Muscle layer of duodenum (tissue), 2 donors: ENCODE results near the gene CACNA2D2.

Experiments used
- H3K27ac ChIP-seq: one replicate; pipeline ENCODE4 v1.7.0; 2013; ENCODE audit warnings: mild to moderate bottlenecking, low read length
- H3K27me3 ChIP-seq: one replicate; pipeline ENCODE4 v1.7.0; 2013; ENCODE audit warnings: low read depth, mild to moderate bottlenecking, control low read depth, low read length
- H3K36me3 ChIP-seq, 2 donors: one replicate each; pipeline ENCODE4 v1.7.0; 2013; ENCODE audit warnings: low read length in 2 of 2, control low read depth in 1 of 2, mild to moderate bottlenecking in 1 of 2; ENCODE audit not compliant: insufficient read depth in 2 of 2, control insufficient read depth in 1 of 2
- H3K4me1 ChIP-seq, 2 donors: one replicate each; pipeline ENCODE4 v1.7.0; 2013; ENCODE audit warnings: low read length in 2 of 2, mild to moderate bottlenecking in 2 of 2, control low read depth in 1 of 2, moderate library complexity in 1 of 2; ENCODE audit not compliant: insufficient read depth in 2 of 2, control insufficient read depth in 1 of 2
- H3K4me3 ChIP-seq, 2 donors: one replicate each; pipeline ENCODE4 v1.7.0; 2013; ENCODE audit warnings: low read length in 2 of 2, low read depth in 1 of 2, mild to moderate bottlenecking in 1 of 2
- H3K9me3 ChIP-seq, 2 donors: one replicate each; pipeline ENCODE4 v1.7.0; 2013; ENCODE audit warnings: low read length in 2 of 2, control low read depth in 1 of 2, mild to moderate bottlenecking in 1 of 2; ENCODE audit not compliant: control insufficient read depth in 1 of 2
- donor health status: healthy.

Gene CACNA2D2

GRCh38 chr3:50337175-50337861 is 166.1 kb downstream of the CACNA2D2 start:
- Histone ChIP-seq H3K36me3 (peaks cover 0 to 8% of the 10 kb centered on the region in 2 donors), H3K27ac (peak overlapping the region; percentile 94), H3K4me1 (peaks cover 13 to 55% of the 10 kb centered on the region in 2 donors), H3K4me3 (peak overlapping the region; percentile 84 to 85), H3K27me3 (no peaks in the 10 kb centered on the region), H3K9me3 (no peaks in the 10 kb centered on the region)

- H3K4me1 ChIP-seq: peaks cover 12 to 50% of the 10 kb centered on the region in 2 donors
These were observed 166.8 kb downstream of the CACNA2D2 start for GRCh38 chr3:50336452-50337174.

GRCh38 chr3:50334339-50335075 is 168.9 kb downstream of the CACNA2D2 start:
- peaks cover 19 to 32% of the 10 kb centered on the region in 2 donors for H3K36me3 ChIP-seq
- H3K9me3 ChIP-seq: no peaks in the 10 kb centered on the region
- no peak overlapping the region for H3K4me3 ChIP-seq
- H3K4me1 ChIP-seq: peaks cover 6 to 32% of the 10 kb centered on the region in 2 donors
- peak overlapping the region; percentile 41 for H3K27ac ChIP-seq
- H3K27me3 ChIP-seq: no peaks in the 10 kb centered on the region

More at GRCh38 chr3:50336452-50337174, 166.8 kb downstream of the CACNA2D2 start:
- Histone ChIP-seq H3K9me3 (no peaks in the 10 kb centered on the region), H3K27ac (peak overlapping the region; percentile 94), H3K4me3 (peak overlapping the region; percentile 84 to 85), H3K36me3 (peaks cover 0 to 13% of the 10 kb centered on the region in 2 donors), H3K27me3 (no peaks in the 10 kb centered on the region)

GRCh38 chr3:50333744-50334328 is 169.6 kb downstream of the CACNA2D2 start:
- H3K4me1 ChIP-seq: peaks cover 3 to 32% of the 10 kb centered on the region in 2 donors
- no peaks in the 10 kb centered on the region for H3K27me3 ChIP-seq
- H3K4me3 ChIP-seq: no peak overlapping the region
- peak overlapping the region; percentile 41 for H3K27ac ChIP-seq
- no peaks in the 10 kb centered on the region for H3K9me3 ChIP-seq
- H3K36me3 ChIP-seq: peaks cover 20 to 32% of the 10 kb centered on the region in 2 donors

GRCh38 chr3:50331364-50331907 is 172.0 kb downstream of the CACNA2D2 start:
- H3K4me3 ChIP-seq: no peak overlapping the region
- peaks cover 11 to 39% of the 10 kb centered on the region in 2 donors for H3K4me1 ChIP-seq
- H3K36me3 ChIP-seq: peaks cover 20 to 26% of the 10 kb centered on the region in 2 donors
- no peaks in the 10 kb centered on the region for H3K27me3 ChIP-seq
- H3K9me3 ChIP-seq: no peaks in the 10 kb centered on the region
- no peak overlapping the region for H3K27ac ChIP-seq

GRCh38 chr3:50330330-50330729 is 173.1 kb downstream of the CACNA2D2 start:
- no peaks in the 10 kb centered on the region for H3K9me3 ChIP-seq
- peaks cover 20 to 36% of the 10 kb centered on the region in 2 donors for H3K36me3 ChIP-seq
- H3K4me3 ChIP-seq: no peak overlapping the region
- H3K27me3 ChIP-seq: no peaks in the 10 kb centered on the region
- no peak overlapping the region for H3K27ac ChIP-seq
- H3K4me1 ChIP-seq: peaks cover 11 to 29% of the 10 kb centered on the region in 2 donors

GRCh38 chr3:50327943-50328691 is 175.3 kb downstream of the CACNA2D2 start, which contains the start of gene TUSC2:
TUSC2 (minus strand) TSS chr3:50328223; CDS start chr3:50328099, 124 bp downstream.
- Histone ChIP-seq H3K9me3 (no peaks in the 10 kb centered on the region), H3K27ac (peak within 1 kb of the TSS; percentile 80), H3K36me3 (peaks cover 20 to 41% of the 10 kb centered on the region in 2 donors), H3K4me1 (peaks cover 15 to 39% of the 10 kb centered on the region in 2 donors), H3K4me3 (peak within 1 kb of the TSS; percentile 81 to 98), H3K27me3 (no peaks in the 10 kb centered on the region)

GRCh38 chr3:50327129-50327528 is 176.3 kb downstream of the CACNA2D2 start:
- Histone ChIP-seq H3K9me3 (no peaks in the 10 kb centered on the region), H3K4me3 (peak overlapping the region; percentile 81 to 98), H3K36me3 (peaks cover 20 to 41% of the 10 kb centered on the region in 2 donors), H3K4me1 (peaks cover 15 to 44% of the 10 kb centered on the region in 2 donors), H3K27me3 (no peaks in the 10 kb centered on the region), H3K27ac (peak overlapping the region; percentile 80)

GRCh38 chr3:50326182-50326541 is 177.3 kb downstream of the CACNA2D2 start:
- Histone ChIP-seq H3K4me1 (peaks cover 15 to 49% of the 10 kb centered on the region in 2 donors), H3K36me3 (peaks cover 18 to 32% of the 10 kb centered on the region in 2 donors), H3K27me3 (no peaks in the 10 kb centered on the region), H3K27ac (no peak overlapping the region), H3K9me3 (no peaks in the 10 kb centered on the region), H3K4me3 (no peak overlapping the region)

- Histone ChIP-seq H3K9me3 (no peaks in the 10 kb centered on the region), H3K4me3 (no peak overlapping the region), H3K27ac (no peak overlapping the region), H3K36me3 (peaks cover 13 to 26% of the 10 kb centered on the region in 2 donors), H3K4me1 (peaks cover 15 to 49% of the 10 kb centered on the region in 2 donors), H3K27me3 (no peaks in the 10 kb centered on the region)
These were observed 177.8 kb downstream of the CACNA2D2 start for GRCh38 chr3:50325497-50326181.
